T-helper 2 cell treated with Interferon-gamma antibody and Interleukin-4, amounts not matched to agents 100 ng/mL and 5 ng/mL, for 36 hours (primary cell): Measurements from ENCODE around the gene NUDT16L1. TPM values are rescaled to one million over a fixed set of nuclear protein-coding genes. Genes with fewer than 3 reads are reported as not detected.

Experiments used
- intact Hi-C: fragments of 100-400 bp; cut with micrococcal nuclease; formaldehyde crosslinking; loops from one replicate; pipeline ENCODE4 v1.15.1; 2023
- total RNA-seq: library from RNA; stranded (reverse); gene quantifications from 2 replicates; pipeline ENCODE4 v1.2.3, GENCODE V29; 2022

Gene NUDT16L1
- total RNA-seq, 1 donor from 2014 or later: 33.4 TPM

GRCh38 chr16:4663777-4664465, 29.4 kb upstream of the NUDT16L1 start:
- intact Hi-C loops: no loop called here

- intact Hi-C loops: loop anchor here (1.0 kb wide), 1 partner anchor 12 kb away; no protein-coding TSS in a partner anchor
These were observed 28.6 kb upstream of the NUDT16L1 start for GRCh38 chr16:4664538-4665418.

GRCh38 chr16:4666537-4667202, 26.7 kb upstream of the NUDT16L1 start:
- intact Hi-C loops: no loop called here

- intact Hi-C loops: no loop called here
These were observed 26.0 kb upstream of the NUDT16L1 start for GRCh38 chr16:4667203-4667963.

- intact Hi-C loops: no loop called here
These were observed 24.9 kb upstream of the NUDT16L1 start for GRCh38 chr16:4668313-4668960.

- intact Hi-C loops: no loop called here
These were observed 19.8 kb upstream of the NUDT16L1 start for GRCh38 chr16:4673387-4674046.

- intact Hi-C loops: no loop called here
These were observed 18.3 kb upstream of the NUDT16L1 start for GRCh38 chr16:4674926-4675530.

- intact Hi-C loops: loop anchor here (1.0 to 2.0 kb wide), 3 partner anchors 11 to 26 kb away; partner anchors contain the start of gene NUDT16L1
These were observed 17.2 kb upstream of the NUDT16L1 start for GRCh38 chr16:4675864-4676786.

GRCh38 chr16:4676831-4677230, 16.5 kb upstream of the NUDT16L1 start:
- intact Hi-C loops: loop anchor here (1.0 to 2.0 kb wide), 3 partner anchors 12 to 27 kb away; partner anchors contain the start of gene NUDT16L1

- intact Hi-C loops: loop anchor here (2.0 kb wide), 1 partner anchor 15 kb away; the partner anchor contains the start of gene NUDT16L1
These were observed 16.0 kb upstream of the NUDT16L1 start for GRCh38 chr16:4677390-4677789.

- intact Hi-C loops: loop anchor here (2.0 kb wide), 1 partner anchor 15 kb away; the partner anchor contains the start of gene NUDT16L1
These were observed 15.4 kb upstream of the NUDT16L1 start for GRCh38 chr16:4677994-4678393.

GRCh38 chr16:4678596-4678995, 14.8 kb upstream of the NUDT16L1 start:
- intact Hi-C loops: no loop called here

GRCh38 chr16:4679156-4679849, 14.1 kb upstream of the NUDT16L1 start:
- intact Hi-C loops: no loop called here

GRCh38 chr16:4679850-4680636, 13.3 kb upstream of the NUDT16L1 start:
- intact Hi-C loops: no loop called here

- intact Hi-C loops: no loop called here
These were observed 12.5 kb upstream of the NUDT16L1 start for GRCh38 chr16:4680673-4681470.

- intact Hi-C loops: no loop called here
These were observed 11.8 kb upstream of the NUDT16L1 start for GRCh38 chr16:4681471-4682083.
